Nephron (organoid): ENCODE results near the gene MRAP2.

Source experiments
- H3K27ac Mint-ChIP-seq, 3 experiments: 2 replicates each; pipeline ENCODE4 v1.8.0; 2020; ENCODE audit warnings: mixed read lengths in 3 of 3, mild to moderate bottlenecking in 2 of 3, moderate library complexity in 1 of 3
- H3K27me3 Mint-ChIP-seq: 2 replicates; pipeline ENCODE4 v1.8.0; 2021; ENCODE audit warnings: low read depth, mild to moderate bottlenecking, moderate library complexity, mixed read lengths
- H3K36me3 Mint-ChIP-seq: 2 replicates; pipeline ENCODE4 v1.8.0; 2020; ENCODE audit warnings: low read depth, mixed read lengths
- H3K4me1 Mint-ChIP-seq: 2 replicates; pipeline ENCODE4 v1.8.0; 2020; ENCODE audit warnings: mixed read lengths
- H3K4me3 Mint-ChIP-seq, 3 experiments: 2 replicates each; pipeline ENCODE4 v1.8.0; 2020; ENCODE audit warnings: mild to moderate bottlenecking in 3 of 3, mixed read lengths in 3 of 3, moderate library complexity in 2 of 3
- H3K9me3 Mint-ChIP-seq: 2 replicates; pipeline ENCODE4 v1.8.0; 2020; ENCODE audit warnings: mixed read lengths
- TF ChIP-seq, protein P1 (sequence below), 3 experiments: fragments of 200-600 bp; sonication (generic); IDR thresholded peaks; one replicate each; pipeline ENCODE4 v1.5.0; 2021; ENCODE audit warnings: antibody characterized with exemption in 3 of 3; ENCODE audit not compliant: unreplicated experiment in 3 of 3

MRAP2 gene

GRCh38 chr6:84137051-84137375 lies 103.4 kb downstream of the MRAP2 start:
- Mint-ChIP-seq H3K4me3 (no peak overlapping the region), H3K4me1 (no peaks in the 10 kb centered on the region), H3K27me3 (no peaks in the 10 kb centered on the region), H3K27ac (no peak overlapping the region), H3K36me3 (peaks cover 60% of the 10 kb centered on the region), H3K9me3 (peaks cover 17% of the 10 kb centered on the region)
- TF ChIP-seq, protein P1, sequence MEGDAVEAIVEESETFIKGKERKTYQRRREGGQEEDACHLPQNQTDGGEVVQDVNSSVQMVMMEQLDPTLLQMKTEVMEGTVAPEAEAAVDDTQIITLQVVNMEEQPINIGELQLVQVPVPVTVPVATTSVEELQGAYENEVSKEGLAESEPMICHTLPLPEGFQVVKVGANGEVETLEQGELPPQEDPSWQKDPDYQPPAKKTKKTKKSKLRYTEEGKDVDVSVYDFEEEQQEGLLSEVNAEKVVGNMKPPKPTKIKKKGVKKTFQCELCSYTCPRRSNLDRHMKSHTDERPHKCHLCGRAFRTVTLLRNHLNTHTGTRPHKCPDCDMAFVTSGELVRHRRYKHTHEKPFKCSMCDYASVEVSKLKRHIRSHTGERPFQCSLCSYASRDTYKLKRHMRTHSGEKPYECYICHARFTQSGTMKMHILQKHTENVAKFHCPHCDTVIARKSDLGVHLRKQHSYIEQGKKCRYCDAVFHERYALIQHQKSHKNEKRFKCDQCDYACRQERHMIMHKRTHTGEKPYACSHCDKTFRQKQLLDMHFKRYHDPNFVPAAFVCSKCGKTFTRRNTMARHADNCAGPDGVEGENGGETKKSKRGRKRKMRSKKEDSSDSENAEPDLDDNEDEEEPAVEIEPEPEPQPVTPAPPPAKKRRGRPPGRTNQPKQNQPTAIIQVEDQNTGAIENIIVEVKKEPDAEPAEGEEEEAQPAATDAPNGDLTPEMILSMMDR (IDR thresholded peaks at IDR 0.05; ENCODE audit: unreplicated experiment in 3 of 3), result no peak

GRCh38 chr6:84137989-84138575 lies 104.5 kb downstream of the MRAP2 start:
- Mint-ChIP-seq H3K36me3 (peaks cover 55% of the 10 kb centered on the region), H3K27ac (no peak overlapping the region)

GRCh38 chr6:84139311-84139710 lies 105.7 kb downstream of the MRAP2 start:
- Mint-ChIP-seq H3K4me3 (no peak overlapping the region), H3K4me1 (no peaks in the 10 kb centered on the region), H3K27ac (no peak overlapping the region), H3K9me3 (no peaks in the 10 kb centered on the region), H3K27me3 (no peaks in the 10 kb centered on the region), H3K36me3 (peaks cover 43% of the 10 kb centered on the region)
- TF ChIP-seq, protein P1 (IDR thresholded peaks at IDR 0.05; ENCODE audit: unreplicated experiment in 3 of 3), result no peak

More at GRCh38 chr6:84137989-84138575, 104.5 kb downstream of the MRAP2 start:
- no peak overlapping the region for H3K4me3 Mint-ChIP-seq
- H3K4me1 Mint-ChIP-seq, result no peaks in the 10 kb centered on the region
- no peaks in the 10 kb centered on the region for H3K27me3 Mint-ChIP-seq
- peaks cover 7% of the 10 kb centered on the region for H3K9me3 Mint-ChIP-seq
- TF ChIP-seq, protein P1 (IDR thresholded peaks at IDR 0.05; ENCODE audit: unreplicated experiment in 3 of 3), result no peak
